Activated CD4-positive, alpha-beta T cell treated with anti-CD3 and anti-CD28 coated beads, Interleukin-2, Interleukin-6, amounts not matched to agents 100 ng/mL and 50 ng/mL, durations not matched to agents 16 hours and 8 hours (primary cell): ENCODE measurements around the gene KXD1.
"Not testable (repeated sequence)": the region's sequence is repeated elsewhere in the genome, so short reads cannot be mapped to it uniquely, and the experiment has no call there.

Experiments
- DNase-seq: peaks from one replicate; pipeline ENCODE4 v3.0.0-alpha.2; 2020

Gene KXD1, protein sequence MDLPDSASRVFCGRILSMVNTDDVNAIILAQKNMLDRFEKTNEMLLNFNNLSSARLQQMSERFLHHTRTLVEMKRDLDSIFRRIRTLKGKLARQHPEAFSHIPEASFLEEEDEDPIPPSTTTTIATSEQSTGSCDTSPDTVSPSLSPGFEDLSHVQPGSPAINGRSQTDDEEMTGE

DNA sequence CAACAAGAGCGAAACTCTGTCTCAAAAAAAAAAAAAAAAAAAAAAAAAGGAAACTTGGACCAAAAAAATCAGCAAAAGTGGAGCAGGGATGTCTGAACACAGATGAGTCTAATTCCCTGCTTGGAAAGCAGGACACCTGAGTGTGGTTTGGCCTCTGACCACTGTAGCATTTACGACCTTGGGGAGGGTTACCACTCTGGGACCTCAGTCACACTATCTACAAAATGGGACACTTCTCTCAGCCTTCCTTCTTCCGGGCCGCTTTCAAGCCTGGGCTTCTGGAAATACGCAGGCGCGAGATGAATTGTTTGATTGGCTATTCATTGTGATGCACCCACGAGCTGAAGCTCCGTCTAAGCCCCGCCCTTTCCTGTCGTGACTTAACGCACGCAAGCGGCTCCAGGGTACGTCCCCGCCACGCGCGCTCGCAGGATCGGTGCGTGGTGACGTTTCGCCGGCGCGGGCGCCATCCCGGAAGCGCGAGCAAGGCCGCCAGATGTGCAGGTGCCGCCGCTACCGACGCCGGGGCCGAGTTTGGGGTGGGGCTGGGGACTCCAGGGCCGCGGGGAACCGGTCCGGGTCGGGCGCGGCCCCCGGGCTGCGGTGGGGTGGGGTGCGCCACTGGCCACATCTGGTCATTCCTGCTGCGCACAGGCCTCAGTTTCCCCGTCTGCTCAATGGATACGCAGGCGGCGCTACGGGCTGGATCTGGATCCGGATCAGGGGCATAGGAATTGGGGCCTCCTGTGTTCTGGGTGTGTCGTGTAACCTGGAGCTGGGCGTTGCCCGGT is at the start of gene KXD1:
KXD1 (plus strand) TSS at position 460 of the 791 bp plus-strand sequence. CDS start 4,187 bp downstream, outside the sequence.
- peak; percentile 99 for DNase-seq

- DNase-seq: no peak
Measured at GRCh38 chr19:18508585-18508984, 49.1 kb upstream of the KXD1 start.

- no peak for DNase-seq
Measured at GRCh38 chr19:18510216-18510615, 47.5 kb upstream of the KXD1 start.

GRCh38 chr19:18513868-18514267 is 43.8 kb upstream of the KXD1 start:
- DNase-seq: no peak

DNA sequence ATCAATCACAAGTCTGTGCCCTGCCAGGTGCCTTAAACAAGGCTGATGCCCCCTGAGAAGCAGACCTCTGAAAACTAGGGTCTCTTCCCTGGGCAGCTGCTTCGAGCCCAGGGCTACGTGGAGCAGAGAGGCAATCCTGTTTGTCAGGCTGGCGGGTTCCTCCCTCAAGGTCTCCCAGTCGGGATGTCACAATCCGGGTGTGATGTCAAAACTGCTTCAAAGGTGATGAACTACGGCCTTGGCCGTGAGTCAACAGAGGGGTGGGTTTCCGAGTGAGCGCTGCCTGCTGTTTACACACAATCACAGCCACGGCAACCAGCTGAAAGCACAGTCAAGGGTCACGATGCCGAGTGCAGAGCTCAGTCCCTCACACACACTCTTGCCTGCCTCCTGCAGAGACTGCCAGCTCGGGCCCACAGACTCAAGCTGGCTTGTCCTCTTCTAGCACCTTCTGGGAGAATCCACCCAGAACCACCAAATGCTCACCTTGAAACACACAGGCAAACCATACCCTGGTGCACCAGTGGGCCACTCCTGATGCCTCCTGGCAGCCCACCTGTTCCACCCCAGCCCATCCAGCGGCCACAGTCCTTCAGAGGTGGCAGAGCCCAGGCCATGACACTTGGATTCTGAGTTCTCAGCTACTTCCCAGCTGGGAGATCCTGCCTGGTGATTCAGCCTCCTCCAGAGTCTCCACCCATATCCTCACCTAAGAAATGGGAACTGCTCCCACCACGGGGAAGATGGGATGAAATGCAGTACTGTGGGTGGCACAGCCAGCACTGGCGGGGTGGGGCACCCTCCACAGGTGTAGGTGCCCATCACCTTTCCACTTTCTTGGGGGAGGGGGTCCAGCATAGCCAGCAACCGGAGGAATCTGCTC is 42.6 kb upstream of the KXD1 start:
- DNase-seq: no peak

DNA sequence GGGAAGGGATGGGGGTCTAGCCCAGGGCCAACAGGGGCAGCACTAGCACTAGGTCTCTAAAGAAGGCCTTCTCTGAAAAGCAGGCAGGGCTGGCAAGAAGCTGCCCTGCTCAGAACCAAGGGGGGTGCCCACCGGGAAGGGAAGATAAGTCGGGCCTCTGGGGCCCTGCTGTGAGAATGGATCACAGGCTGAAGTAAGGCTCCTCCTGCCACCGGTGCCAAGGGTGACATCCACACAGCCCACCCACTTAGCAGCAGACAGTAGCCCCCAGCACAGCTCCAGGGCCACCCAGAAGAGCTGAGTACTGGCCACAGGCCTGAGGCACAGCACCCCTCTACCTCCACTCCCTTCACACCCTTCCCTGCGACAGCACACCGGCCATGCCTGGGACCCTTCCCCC is 41.7 kb upstream of the KXD1 start:
- DNase-seq: no peak

DNA sequence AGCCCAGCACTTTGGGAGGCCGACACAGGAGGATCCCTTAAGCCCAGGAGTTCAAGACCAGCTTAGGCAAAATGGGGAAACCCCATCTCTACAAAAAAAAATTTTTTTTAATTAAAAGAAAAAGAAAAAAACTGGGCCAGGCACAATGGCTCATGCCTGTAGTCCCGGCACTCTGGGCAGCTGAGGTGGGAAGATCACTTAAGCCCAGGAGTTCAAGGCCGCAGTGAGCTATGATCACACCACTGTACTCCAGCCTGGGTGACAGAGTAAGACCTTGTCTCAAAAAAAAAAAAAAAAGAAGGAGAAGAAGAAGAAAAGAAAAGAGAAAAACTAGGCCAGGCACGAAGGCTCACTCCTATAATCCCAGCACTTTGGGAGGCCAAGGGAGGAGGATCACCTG is 40.1 kb upstream of the KXD1 start:
- no peak for DNase-seq

- DNase-seq: no peak
Measured at GRCh38 chr19:18518639-18519038, 39.0 kb upstream of the KXD1 start.

DNA sequence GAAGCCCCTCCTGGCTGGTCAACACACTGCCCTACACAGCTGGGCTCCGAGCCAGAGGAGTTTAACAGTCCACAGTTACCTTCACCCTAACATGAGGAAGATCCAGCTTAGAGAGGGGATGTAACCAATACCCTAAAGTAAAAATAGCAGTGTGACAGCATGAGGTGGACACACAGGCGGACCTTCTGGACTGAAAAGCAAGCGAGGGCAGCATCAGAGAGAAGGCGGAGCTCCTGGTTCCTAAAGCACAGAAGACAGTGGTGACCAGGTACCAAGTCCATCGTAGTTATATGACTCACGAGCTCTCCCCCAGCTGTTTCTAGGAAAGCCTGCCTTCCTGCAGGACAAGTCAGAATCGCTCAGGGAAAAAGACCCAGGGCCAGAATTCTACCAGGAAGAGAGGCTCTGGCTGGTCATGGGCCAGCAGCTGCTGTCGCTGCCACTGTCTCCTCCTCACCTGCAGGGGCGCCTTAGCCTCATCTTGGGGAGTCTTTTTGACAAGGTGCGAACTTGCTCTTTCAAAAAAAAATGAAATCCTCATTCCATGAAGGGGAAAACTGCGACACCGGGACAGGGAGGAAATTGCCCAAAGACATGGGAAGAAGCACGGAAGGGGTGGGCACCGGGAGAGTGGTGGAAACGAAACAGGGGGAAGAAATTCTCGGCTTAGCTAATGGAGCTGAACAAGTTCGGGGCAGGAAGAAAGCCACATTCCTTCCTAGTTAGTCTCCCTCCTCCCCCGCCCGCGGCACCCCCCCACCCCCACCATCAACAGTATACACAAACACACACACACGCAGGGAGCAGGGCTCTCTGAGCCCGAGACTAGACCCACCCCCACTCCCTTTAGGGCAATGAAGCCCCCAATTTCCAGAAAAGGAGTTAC is 37.5 kb upstream of the KXD1 start:
- DNase-seq: peak; percentile 74

- DNase-seq: no peak
Measured at GRCh38 chr19:18520848-18521691, 36.6 kb upstream of the KXD1 start.

GRCh38 chr19:18521692-18522123 is 36.0 kb upstream of the KXD1 start, which contains the start of gene ELL:
Gene ELL (minus strand): TSS chr19:18522070. CDS start chr19:18522055, 15 bp downstream.
- no peak for DNase-seq

- peak; percentile 100 for DNase-seq
Measured at GRCh38 chr19:18522124-18522861, 35.4 kb upstream of the KXD1 start.

- not testable (repeated sequence) for DNase-seq
Measured at GRCh38 chr19:18522862-18523440, 34.7 kb upstream of the KXD1 start.

DNA sequence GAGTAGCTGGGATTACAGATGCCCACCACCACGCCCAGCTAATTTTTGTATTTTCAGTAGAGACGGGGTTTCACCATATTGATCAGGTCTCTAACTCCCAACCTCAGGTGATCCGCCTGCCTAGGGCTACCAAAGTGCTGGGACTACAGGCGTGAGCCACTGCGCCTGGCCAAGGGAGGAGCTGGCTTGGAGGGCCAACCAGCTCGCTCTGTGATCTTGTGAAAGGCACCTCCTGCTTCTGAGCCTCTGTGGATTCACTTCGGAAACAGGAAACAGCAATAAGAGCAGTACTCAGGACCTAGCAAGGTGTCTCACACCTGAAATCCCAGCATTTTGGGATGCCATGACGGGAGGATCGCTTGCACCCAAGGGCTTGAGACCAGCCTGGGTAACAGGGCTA is 33.8 kb upstream of the KXD1 start:
- no peak for DNase-seq

DNA sequence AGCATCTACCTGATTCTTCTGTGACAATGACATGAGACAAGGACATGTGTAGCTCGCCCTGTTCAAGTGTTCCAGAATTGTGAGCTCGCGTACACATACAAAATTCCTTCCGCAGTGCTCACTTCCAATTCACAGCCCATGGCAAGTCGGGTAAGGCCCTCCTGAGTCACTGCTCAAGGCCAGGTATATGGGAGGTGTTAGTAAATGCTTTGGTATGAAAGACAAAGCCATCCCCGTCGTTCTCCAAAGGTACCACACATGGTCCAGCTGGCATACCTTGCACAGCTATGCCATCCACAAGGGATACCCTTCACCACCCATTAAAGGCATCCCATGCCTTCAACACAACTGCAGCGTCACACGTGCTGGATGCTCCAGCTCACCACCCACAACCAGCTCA is 31.4 kb upstream of the KXD1 start:
- no peak for DNase-seq

- DNase-seq: no peak
Measured at GRCh38 chr19:18529782-18530181, 27.9 kb upstream of the KXD1 start.

- no peak for DNase-seq
Measured at GRCh38 chr19:18531485-18531884, 26.2 kb upstream of the KXD1 start.

DNA sequence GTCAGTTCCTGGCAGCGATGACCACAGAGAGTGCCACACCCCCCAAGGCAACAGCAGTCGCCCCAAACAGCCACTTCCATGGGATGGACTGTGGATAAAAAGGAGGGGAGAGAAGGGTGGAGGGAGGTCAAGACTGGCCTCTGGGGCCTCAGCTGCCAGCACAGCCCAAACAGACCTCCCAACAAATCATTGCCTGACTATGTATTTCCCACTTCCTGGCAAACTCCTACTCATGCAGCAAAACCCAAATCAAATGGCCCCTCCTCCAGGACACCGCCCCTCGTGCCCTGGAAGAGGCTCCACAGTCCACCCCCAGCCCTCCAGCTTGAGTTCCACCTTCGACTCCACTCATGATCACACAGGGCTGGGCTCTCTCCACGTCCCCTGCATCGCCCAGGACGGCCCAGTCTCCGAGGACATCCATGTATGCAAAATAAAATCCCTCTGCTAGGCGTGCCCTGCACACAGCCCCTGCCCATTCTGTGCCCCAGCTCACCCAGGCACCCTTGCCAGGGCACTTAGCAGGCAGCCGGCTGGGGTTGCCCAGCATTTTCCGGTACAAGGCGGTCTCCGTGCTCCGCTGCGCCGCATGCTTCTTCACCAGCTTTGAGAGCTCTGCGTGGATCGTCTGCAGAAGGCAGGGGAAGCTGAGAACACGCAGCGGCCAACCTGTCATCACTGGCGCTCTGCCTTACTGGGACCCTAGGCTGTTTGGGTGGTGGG is 25.3 kb upstream of the KXD1 start:
- DNase-seq: no peak

DNA sequence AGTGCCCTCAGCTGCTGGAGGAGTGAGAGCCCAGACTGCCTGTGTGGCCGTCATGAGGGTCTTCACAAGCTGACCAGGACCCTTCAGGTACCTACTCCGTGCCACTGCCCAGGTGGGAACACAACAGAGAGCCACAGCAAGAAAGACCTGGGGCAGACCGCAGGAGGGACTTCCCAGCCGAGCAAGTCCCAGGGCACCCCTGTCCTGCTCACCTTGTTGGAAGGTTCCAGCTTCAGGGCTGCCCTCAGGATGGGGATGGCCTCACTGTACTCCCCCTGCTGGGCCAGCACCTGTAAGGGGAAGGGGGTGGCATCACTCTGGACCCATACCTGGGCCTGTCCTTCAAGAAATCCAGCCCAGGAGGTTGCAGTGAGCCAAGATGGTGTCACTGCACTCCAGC is 24.6 kb upstream of the KXD1 start:
- DNase-seq: no peak

DNA sequence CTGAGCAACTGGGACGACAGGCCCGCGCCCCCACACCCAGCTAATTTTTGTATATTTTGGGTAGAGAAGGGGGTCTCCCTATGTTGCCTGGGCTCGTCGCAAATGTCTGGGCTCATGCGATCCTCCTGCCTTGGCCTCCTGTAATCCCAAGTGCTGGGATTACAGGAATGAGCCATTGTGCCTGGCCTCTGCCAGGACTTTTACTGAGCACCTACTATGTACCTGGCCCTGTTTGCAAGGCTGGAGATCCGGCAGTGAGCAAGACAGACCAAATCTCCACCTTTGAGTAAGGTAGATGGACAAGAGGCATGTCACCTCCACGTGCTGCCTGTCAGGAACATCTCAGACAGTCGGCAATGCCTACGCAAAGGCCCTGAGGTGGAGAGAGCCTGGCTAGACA is 21.2 kb upstream of the KXD1 start:
- DNase-seq: no peak
